NCI-H524 treated with DMSO at 0.1 percent for 48 hours (cell line): ENCODE results near the gene TOMM6.
A peak's percentile ranks its signal among the peaks of the same experiment; 100 is the strongest.

Experiments
- DNase-seq: peaks from one replicate; lab custom pipeline; 2025; lab: John Stamatoyannopoulos, UW

The TOMM6 gene

GRCh38 chr6:41787219-41787917 is at the start of gene TOMM6:
TOMM6 (plus strand) TSS chr6:41787694; CDS start chr6:41787698, 4 bp downstream.
- peak; percentile 75 for DNase-seq

- no peak for DNase-seq
Measured at GRCh38 chr6:41739041-41739440, 48.5 kb upstream of the TOMM6 start.

DNA sequence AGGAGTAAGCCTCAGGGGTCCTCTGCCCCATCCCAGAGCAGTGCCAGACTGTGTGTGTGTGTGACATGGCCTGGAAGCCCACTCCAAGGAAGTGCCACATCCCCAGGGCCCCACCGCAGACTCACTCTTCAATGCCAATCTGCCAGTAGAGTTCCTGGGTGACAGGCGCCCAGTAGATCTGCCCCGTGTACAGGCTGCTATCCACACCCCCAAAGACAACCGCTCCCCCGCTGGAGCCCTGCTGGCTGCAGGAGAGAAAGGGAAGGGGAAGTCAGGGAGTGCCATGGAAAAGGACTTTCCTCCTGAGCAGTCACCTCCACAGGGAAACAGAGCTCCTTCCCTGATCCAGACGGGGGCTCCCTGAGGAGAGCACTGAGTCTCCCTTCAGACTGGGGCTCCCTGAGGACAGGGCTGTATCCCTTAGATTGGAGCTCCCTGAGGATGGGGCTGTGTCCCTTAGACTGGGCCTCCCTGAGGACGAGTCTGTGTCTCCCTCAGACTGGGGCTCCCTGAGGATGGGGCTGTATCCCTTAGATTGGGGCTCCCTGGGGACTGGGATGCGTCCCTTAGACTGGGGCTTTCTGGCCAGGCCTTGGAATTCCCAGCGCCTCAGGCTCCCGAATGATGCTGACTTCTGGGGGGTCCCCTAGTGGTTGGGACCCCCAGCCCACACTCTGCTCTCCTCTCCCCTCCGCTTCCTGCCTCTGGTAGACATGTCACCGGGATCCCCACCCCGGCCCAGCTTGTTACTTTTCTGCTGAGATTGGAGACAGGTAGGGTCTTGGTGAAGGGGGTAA is 46.9 kb upstream of the TOMM6 start:
- DNase-seq = no peak

DNA sequence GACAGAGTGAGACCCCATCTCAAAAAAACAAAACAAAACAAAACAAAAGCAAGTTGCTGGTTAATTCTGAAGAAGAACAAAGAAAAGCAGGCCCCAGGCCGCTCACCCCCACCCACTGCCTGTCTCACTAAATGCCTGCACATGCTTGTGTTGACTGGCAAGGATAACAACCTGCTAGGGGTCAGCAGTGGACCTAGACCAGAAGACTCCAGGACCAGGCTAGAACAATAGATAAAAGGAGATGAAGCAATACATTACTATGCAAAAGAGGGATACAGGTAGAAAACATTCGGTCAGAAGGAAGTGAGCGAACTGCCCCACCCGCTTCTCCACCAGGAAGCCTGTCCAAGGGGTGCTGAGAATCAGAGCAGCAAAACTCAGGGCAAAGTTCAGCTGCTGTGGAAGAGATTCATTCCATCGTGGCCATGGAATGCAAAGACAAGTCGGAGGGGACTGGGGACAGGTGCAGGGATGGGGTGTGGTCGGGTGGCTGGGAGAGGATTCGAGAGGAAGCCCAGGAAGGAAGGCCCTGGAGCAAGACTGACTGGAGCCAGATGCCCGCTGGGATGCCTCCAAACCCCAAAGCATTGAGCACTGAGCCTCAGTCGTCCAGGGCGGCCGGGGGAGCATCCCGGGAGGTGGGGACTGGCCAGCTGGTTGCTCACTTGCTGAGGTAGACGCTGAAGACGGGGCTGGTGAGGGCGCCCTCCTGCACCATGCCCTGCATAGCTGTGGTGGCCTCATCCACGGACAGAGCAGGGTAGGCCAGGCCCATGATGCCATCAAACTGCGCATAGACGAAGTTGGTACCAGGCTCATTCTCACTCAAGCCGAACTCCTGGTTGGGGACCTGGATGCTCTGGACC is 45.6 kb upstream of the TOMM6 start:
- no peak for DNase-seq

GRCh38 chr6:41743406-41744235 is 43.9 kb upstream of the TOMM6 start:
- no peak for DNase-seq

DNA sequence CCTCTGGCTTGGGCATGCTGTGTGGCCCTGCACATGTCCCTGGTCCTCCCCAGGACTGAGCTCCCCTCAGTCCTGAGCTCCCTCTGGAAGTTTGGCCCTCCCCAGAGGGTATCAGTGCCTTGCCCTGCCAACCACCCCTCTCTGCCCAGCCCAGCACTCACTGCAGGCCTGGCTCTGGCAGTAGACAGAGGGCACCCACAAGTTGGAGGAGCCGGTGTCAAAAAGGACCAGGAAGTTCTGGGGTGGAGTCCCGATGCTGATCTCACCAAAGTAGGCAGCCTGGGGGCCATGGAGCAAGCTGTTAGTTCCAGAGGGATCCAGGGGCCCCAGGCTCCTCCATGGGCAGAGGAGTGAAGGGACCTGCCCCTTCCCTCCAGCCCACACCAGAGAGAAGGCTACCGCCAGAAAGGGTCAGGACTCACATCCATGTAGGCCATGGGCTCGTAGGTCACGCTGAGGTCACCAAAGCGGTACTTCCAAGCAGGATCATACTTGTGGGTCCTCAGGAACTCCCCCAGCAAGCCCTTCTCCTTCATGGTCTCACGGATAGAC is 43.2 kb upstream of the TOMM6 start:
- no peak for DNase-seq

DNA sequence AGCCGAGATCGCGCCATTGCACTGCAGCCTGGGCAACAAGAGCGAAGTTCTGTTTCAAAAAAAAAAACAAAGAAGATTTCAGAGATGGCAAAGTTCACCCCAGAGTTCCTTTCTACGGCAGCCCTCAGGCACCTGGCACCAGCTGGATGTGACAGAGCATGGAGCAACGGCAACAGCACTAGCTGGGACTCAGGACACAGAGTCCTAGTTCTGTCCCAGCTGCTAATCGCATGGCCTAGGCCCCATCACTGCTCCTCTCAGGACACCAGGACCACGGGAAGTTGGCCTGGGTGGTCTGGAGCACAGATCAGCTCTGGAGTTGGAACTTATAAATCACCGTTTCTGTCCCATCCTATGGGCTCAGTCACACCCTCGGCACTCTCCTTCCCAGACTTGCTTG is 41.4 kb upstream of the TOMM6 start:
- no peak for DNase-seq

GRCh38 chr6:41747256-41748101 is 40.0 kb upstream of the TOMM6 start, which contains the start of gene PGC:
PGC (minus strand) TSS chr6:41747397; CDS start chr6:41747334, 63 bp downstream.
- DNase-seq = no peak

- DNase-seq = no peak
Measured at GRCh38 chr6:41748102-41748477, 39.4 kb upstream of the TOMM6 start.

DNA sequence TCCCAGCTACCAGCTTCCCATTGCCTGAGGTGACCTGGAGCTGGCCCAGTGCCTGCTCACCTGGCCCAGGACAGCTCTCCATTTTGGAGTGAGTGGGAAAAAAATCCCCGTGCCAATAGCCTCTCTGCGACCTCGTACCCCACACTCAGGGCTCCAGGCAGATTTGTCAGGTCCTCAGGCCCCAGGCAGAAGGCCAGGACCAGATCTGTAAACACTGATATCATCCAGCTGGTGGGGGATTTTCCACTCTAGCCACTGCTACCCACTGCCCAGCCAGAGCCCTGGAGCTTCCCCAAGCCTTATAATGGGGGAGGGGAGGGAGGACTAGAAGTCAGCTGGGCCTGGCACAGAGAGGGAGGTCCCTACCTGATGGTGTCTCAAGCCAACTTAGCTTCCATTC is 39.0 kb upstream of the TOMM6 start:
- DNase-seq = no peak

DNA sequence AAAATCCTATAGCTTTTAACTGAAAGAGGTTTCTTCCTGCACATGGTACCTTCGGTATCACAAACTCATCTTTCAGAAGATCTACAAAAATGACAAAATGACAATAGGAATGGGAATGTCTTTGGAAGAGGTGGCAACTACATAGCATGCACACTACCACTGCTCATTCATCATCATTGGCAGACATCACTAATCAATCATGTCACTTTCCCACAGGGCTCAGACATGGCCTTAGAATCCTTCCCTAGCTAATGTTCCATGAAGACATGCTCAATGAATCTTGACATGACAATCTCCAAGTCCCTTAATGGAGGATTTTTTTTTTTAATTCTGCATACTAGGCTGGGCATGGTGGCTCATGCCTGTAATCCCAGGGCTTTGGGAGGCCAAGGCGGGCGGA is 37.1 kb upstream of the TOMM6 start:
- DNase-seq = no peak

- no peak for DNase-seq
Measured at GRCh38 chr6:41755895-41756294, 31.6 kb upstream of the TOMM6 start.

DNA sequence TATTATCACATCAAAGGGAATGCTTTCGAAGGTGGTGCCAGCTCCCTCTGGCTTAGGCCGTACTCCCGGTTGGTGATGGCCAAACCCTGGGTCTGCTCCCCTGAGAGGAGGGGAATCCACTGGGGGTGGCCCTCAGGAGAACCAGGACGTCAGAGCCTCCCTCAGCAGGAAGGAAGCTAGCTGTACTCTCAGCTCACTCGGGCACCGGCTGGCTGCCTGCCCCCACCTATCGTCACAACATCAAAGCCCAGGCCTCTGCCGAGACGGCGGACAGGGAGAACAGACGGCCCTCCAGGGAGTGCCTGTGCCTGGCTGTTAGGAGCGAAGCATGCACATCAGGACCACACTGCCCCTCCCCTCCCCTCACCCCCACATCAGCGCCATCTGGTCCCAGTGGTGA is 31.1 kb upstream of the TOMM6 start:
- no peak for DNase-seq

DNA sequence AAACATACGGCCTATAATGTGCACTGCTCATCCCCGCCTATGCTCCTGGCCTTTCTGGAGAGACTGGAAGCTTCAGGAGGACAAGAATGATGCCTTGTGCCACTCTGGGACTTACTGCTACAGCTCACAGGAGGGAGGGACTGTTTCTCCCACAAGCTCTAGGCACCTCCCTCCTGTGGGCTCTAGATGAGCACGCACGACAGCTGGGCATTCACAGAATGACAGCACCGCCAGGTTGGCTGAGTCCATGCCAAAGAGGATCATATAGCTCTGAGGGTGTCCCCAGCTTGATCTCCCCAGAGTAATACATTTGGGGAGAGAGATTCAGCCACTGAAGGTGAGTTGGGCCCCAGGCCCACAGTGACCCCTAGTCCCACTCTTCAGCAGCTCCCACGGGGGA is 30.2 kb upstream of the TOMM6 start:
- no peak for DNase-seq

- no peak for DNase-seq
Measured at GRCh38 chr6:41757931-41758640, 29.4 kb upstream of the TOMM6 start.

DNA sequence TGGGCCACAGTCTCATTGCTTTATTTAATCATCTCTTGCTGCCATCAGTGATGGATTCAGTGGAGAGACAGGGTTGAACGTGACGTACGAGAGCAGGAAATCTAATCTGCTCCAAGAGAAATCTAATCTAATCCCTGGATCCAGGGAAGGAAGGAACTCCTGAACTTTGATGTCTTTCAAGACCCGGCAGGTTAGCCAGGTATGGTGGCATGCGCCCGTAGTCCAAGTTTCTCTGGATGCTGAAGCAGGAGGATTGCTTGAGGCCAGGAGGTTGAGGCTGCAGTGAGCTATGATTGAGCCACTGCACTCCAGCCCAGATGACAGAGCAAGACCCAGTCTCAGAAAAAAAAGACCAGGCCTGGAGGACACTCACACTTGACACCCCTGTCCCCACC is 28.9 kb upstream of the TOMM6 start:
- no peak for DNase-seq

DNA sequence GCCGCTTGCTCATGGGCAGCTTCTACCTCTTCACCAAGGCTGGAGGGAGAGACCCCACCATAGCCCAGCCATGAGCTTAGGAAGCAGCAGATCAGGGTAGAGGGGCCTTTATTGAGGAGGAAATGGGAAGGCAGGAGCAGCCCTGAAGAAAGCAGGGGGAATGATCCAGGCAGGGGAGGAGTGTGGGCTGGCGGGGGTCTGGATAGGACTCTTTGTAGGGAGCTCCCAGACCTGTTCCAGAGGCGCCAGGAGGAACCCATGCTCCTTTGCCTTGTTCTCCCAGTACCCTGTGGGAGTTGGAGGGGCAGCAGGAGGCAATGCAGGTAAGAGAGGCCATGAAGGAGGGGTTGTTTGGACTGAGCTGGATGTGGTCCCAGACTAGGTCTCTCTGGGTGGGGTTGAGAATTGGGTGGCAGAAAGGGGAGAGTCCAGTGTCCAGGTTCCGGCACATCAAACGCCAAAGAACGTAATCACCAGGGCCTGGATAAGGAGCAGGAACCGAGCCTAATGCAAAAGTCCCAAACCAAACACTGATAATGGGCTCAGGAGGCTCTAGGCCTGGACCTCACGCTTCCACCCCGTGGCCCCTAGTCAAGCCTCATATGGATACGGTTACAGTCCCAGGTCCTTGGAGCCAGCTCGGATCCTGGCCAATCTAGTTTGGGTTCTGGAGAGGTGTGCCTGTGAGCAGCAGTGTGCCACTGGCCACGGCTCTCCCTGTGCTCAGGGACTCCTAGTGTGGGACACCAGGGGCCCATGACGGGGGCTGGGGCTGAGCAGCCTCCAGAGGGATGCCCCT is 28.2 kb upstream of the TOMM6 start:
- no peak for DNase-seq

GRCh38 chr6:41759905-41760579 is 27.5 kb upstream of the TOMM6 start:
- DNase-seq = no peak
